CD8-positive, alpha-beta memory T cell (primary cell): ENCODE data around the gene SMURF2. TPM values are rescaled to one million over a fixed set of nuclear protein-coding genes. Genes with fewer than 3 reads are reported as not detected.
A peak's percentile ranks its signal among the peaks of the same experiment; 100 is the strongest.

Source experiments
- CTCF ChIA-PET: fragments of 350-600 bp; sonication (Branson Sonifier 250); formaldehyde crosslinking; loops from one replicate; lab custom pipeline; 2021; ENCODE audit warnings: antibody characterized with exemption; lab: Charles Lee
- POLR2A ChIA-PET: fragments of 350-600 bp; sonication (Branson Sonifier 250); formaldehyde crosslinking; loops from one replicate; lab custom pipeline; 2021; ENCODE audit warnings: antibody characterized with exemption; lab: Charles Lee
- DNase-seq, 5 donors: peaks; one replicate each; pipeline versions ENCODE4 v3.0.0 to v3.0.0-alpha.2; 2020 to 2022; ENCODE audit warnings: mixed read lengths in 1 of 5
- H3K27ac ChIP-seq: one replicate; pipeline ENCODE4 v1.7.0; 2013; ENCODE audit warnings: low read depth, mild to moderate bottlenecking, low read length, moderate library complexity
- H3K27me3 ChIP-seq: 2 replicates; pipeline ENCODE4 v1.7.0; 2013; ENCODE audit warnings: low read length, mild to moderate bottlenecking; ENCODE audit not compliant: insufficient read depth, poor library complexity, severe bottlenecking
- H3K36me3 ChIP-seq: 2 replicates; pipeline ENCODE4 v1.7.0; 2013; ENCODE audit warnings: mild to moderate bottlenecking, low read length, moderate library complexity; ENCODE audit not compliant: insufficient read depth
- H3K4me1 ChIP-seq: 2 replicates; pipeline ENCODE4 v1.7.0; 2013; ENCODE audit warnings: mild to moderate bottlenecking, low read length, moderate library complexity; ENCODE audit not compliant: insufficient read depth
- H3K4me3 ChIP-seq: 2 replicates; pipeline ENCODE4 v1.7.0; 2013; ENCODE audit warnings: mild to moderate bottlenecking, low read length
- H3K9me3 ChIP-seq: 2 replicates; pipeline ENCODE4 v1.7.0; 2013; ENCODE audit warnings: mild to moderate bottlenecking, low read length
- H3K27ac Mint-ChIP-seq, 8 donors: one replicate each; pipeline ENCODE4 v1.8.0; 2020 to 2021; ENCODE audit warnings: mixed read lengths in 8 of 8, mild to moderate bottlenecking in 6 of 8, inconsistent platforms in 3 of 8, moderate library complexity in 3 of 8
- H3K27me3 Mint-ChIP-seq, 2 donors: one replicate each; pipeline ENCODE4 v1.8.0; 2020 to 2021; ENCODE audit warnings: mixed read lengths in 2 of 2, mild to moderate bottlenecking in 1 of 2, moderate library complexity in 1 of 2
- H3K36me3 Mint-ChIP-seq, 3 donors: one replicate each; pipeline ENCODE4 v1.8.0; 2020 to 2021; ENCODE audit warnings: mixed read lengths in 3 of 3, inconsistent platforms in 1 of 3, mild to moderate bottlenecking in 1 of 3
- H3K4me1 Mint-ChIP-seq, 3 donors: one replicate each; pipeline ENCODE4 v1.8.0; 2020 to 2021; ENCODE audit warnings: mixed read lengths in 3 of 3, inconsistent platforms in 1 of 3, mild to moderate bottlenecking in 1 of 3
- H3K4me3 Mint-ChIP-seq, 7 donors: one replicate each; pipeline ENCODE4 v1.8.0; 2020 to 2021; ENCODE audit warnings: mixed read lengths in 7 of 7, mild to moderate bottlenecking in 6 of 7, moderate library complexity in 4 of 7, inconsistent platforms in 2 of 7
- H3K9me3 Mint-ChIP-seq, 5 donors: one replicate each; pipeline ENCODE4 v1.8.0; 2020 to 2022; ENCODE audit warnings: mixed read lengths in 5 of 5, mild to moderate bottlenecking in 3 of 5, moderate library complexity in 2 of 5, inconsistent platforms in 1 of 5
- polyA plus RNA-seq: library from polyadenylated mRNA; unstranded; fragments of 300-500 nt; fragmentation: Illumina TruSeq; gene quantifications from one replicate; pipeline ENCODE4 v1.2.3, GENCODE V29; 2021
- total RNA-seq, 2 experiments: library from RNA; stranded (reverse); gene quantifications; one replicate each; pipeline ENCODE4 v1.2.3, GENCODE V29; 2021

Gene SMURF2
- total and polyA plus RNA-seq, 3 experiments from 2014 or later: 7.8 to 19.0 (median 18.9) TPM

- ChIA-PET POLR2A (no interaction called here), CTCF (no interaction called here)
- Histone ChIP-seq H3K4me3 (no peak overlapping the region), H3K4me1 (peaks cover 25% of the 10 kb centered on the region), H3K9me3 (no peaks in the 10 kb centered on the region), H3K36me3 (no peaks in the 10 kb centered on the region), H3K27me3 (no peaks in the 10 kb centered on the region), H3K27ac (no peak overlapping the region)
- Mint-ChIP-seq H3K27me3 (no peaks in the 10 kb centered on the region), H3K36me3 (peaks cover 3 to 26% (median 4%) of the 10 kb centered on the region in 3 donors), H3K4me1 (peaks cover 40 to 76% (median 68%) of the 10 kb centered on the region in 3 donors), H3K27ac (peak overlapping the region in 6 of 8 donors; percentile 3 to 58 (median 43)), H3K4me3 (peak overlapping the region in 1 of 7 donors; percentile 3), H3K9me3 (no peaks in the 10 kb centered on the region)
- no peak for DNase-seq
Measured at GRCh38 chr17:64635647-64636305, 26.3 kb downstream of the SMURF2 start.

GRCh38 chr17:64634218-64634617 is 27.9 kb downstream of the SMURF2 start:
- H3K4me1 Mint-ChIP-seq: peaks cover 44 to 78% (median 70%) of the 10 kb centered on the region in 3 donors

GRCh38 chr17:64632606-64633005 is 29.5 kb downstream of the SMURF2 start:
- Histone ChIP-seq H3K27me3 (no peaks in the 10 kb centered on the region), H3K4me3 (no peak overlapping the region), H3K36me3 (no peaks in the 10 kb centered on the region), H3K27ac (no peak overlapping the region), H3K9me3 (no peaks in the 10 kb centered on the region), H3K4me1 (peaks cover 48% of the 10 kb centered on the region)
- Mint-ChIP-seq H3K36me3 (peaks cover 0 to 19% (median 1%) of the 10 kb centered on the region in 3 donors), H3K9me3 (no peaks in the 10 kb centered on the region), H3K27ac (peak overlapping the region in 1 of 8 donors; percentile 50), H3K4me1 (peaks cover 56 to 83% (median 78%) of the 10 kb centered on the region in 3 donors), H3K27me3 (no peaks in the 10 kb centered on the region), H3K4me3 (peak overlapping the region in 2 of 7 donors; percentile 12 to 18)
- ChIA-PET CTCF (interaction anchor here (0.8 kb wide), 1 partner anchor 16 kb away, joined by 3 read pairs; no protein-coding TSS in a partner anchor), POLR2A (no interaction called here)
- DNase-seq: no peak

More at GRCh38 chr17:64634218-64634617, 27.9 kb downstream of the SMURF2 start:
- Histone ChIP-seq H3K4me1 (peaks cover 32% of the 10 kb centered on the region), H3K27me3 (no peaks in the 10 kb centered on the region), H3K36me3 (no peaks in the 10 kb centered on the region), H3K4me3 (no peak overlapping the region), H3K27ac (no peak overlapping the region), H3K9me3 (no peaks in the 10 kb centered on the region)
- peak overlapping the region in 1 of 7 donors; percentile 37 for H3K4me3 Mint-ChIP-seq
- H3K27me3 Mint-ChIP-seq: no peaks in the 10 kb centered on the region
- H3K36me3 Mint-ChIP-seq: peaks cover 3 to 25% (median 4%) of the 10 kb centered on the region in 3 donors
- ChIA-PET CTCF (interaction anchor here (1.3 kb wide), 1 partner anchor 15 kb away, joined by 6 read pairs; no protein-coding TSS in a partner anchor), POLR2A (interaction anchor here (0.6 kb wide), 1 partner anchor 31 kb away, joined by 4 read pairs; no protein-coding TSS in a partner anchor)
- H3K27ac Mint-ChIP-seq: peak overlapping the region in 6 of 8 donors; percentile 3 to 69 (median 28)
- H3K9me3 Mint-ChIP-seq: no peaks in the 10 kb centered on the region
- DNase-seq: no peak

DNA sequence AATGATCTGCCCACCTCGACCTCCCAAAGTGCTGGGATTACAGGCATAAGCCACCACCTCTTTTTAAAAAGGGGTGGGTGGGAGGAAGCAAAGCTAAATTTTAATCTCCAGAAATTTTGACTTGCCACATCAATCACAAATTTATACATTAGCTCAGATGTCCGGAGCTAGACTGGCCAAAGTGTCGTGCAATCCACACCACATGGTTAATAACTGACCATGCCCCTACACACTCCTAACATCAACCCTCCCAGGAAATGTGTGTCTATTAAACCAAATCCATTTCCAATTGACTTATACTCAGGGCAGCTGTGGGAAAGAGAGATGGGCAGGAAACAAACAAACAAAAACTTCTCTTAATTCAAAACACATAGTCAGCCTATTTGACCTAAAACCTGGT is 29.9 kb downstream of the SMURF2 start:
- Mint-ChIP-seq H3K9me3 (no peaks in the 10 kb centered on the region), H3K27ac (peak overlapping the region in 2 of 8 donors; percentile 17 to 23), H3K27me3 (no peaks in the 10 kb centered on the region), H3K36me3 (peaks cover 0 to 18% (median 1%) of the 10 kb centered on the region in 3 donors), H3K4me1 (peaks cover 59 to 87% (median 82%) of the 10 kb centered on the region in 3 donors), H3K4me3 (peak overlapping the region in 2 of 7 donors; percentile 12 to 18)
- no peaks in the 10 kb centered on the region for H3K36me3 ChIP-seq
- H3K4me3 ChIP-seq: no peak overlapping the region
- peaks cover 50% of the 10 kb centered on the region for H3K4me1 ChIP-seq
- no peak overlapping the region for H3K27ac ChIP-seq
- no peaks in the 10 kb centered on the region for H3K9me3 ChIP-seq
- ChIA-PET CTCF (interaction anchor here (0.8 kb wide), 1 partner anchor 17 kb away, joined by 3 read pairs; no protein-coding TSS in a partner anchor), POLR2A (no interaction called here)
- no peak for DNase-seq
- no peaks in the 10 kb centered on the region for H3K27me3 ChIP-seq

- peaks cover 0 to 15% (median 1%) of the 10 kb centered on the region in 3 donors for H3K36me3 Mint-ChIP-seq
- H3K9me3 Mint-ChIP-seq: no peaks in the 10 kb centered on the region
- H3K9me3 ChIP-seq: no peaks in the 10 kb centered on the region
- H3K36me3 ChIP-seq: no peaks in the 10 kb centered on the region
- ChIA-PET POLR2A (no interaction called here), CTCF (no interaction called here)
- peaks cover 57% of the 10 kb centered on the region for H3K4me1 ChIP-seq
- no peaks in the 10 kb centered on the region for H3K27me3 Mint-ChIP-seq
- no peak overlapping the region for H3K27ac ChIP-seq
- peak overlapping the region in 1 of 7 donors; percentile 5 for H3K4me3 Mint-ChIP-seq
- H3K27me3 ChIP-seq: no peaks in the 10 kb centered on the region
- peak overlapping the region in 3 of 8 donors; percentile 5 to 28 (median 9) for H3K27ac Mint-ChIP-seq
- DNase-seq: no peak
- H3K4me3 ChIP-seq: no peak overlapping the region
- H3K4me1 Mint-ChIP-seq: peaks cover 62 to 89% (median 84%) of the 10 kb centered on the region in 3 donors
Measured at GRCh38 chr17:64630309-64631223, 31.5 kb downstream of the SMURF2 start.

GRCh38 chr17:64628641-64629040 is 33.5 kb downstream of the SMURF2 start:
- Histone ChIP-seq H3K36me3 (no peaks in the 10 kb centered on the region), H3K27me3 (no peaks in the 10 kb centered on the region), H3K27ac (no peak overlapping the region), H3K4me1 (peaks cover 51% of the 10 kb centered on the region), H3K9me3 (no peaks in the 10 kb centered on the region), H3K4me3 (no peak overlapping the region)
- H3K4me1 Mint-ChIP-seq: peaks cover 59 to 80% (median 75%) of the 10 kb centered on the region in 3 donors
- CTCF ChIA-PET: no interaction called here
- no peak for DNase-seq
- POLR2A ChIA-PET: interaction anchor here (0.6 kb wide), 1 partner anchor 33 kb away, joined by 3 read pairs; the partner anchor contains the start of gene SMURF2
- peak overlapping the region in 7 of 8 donors; percentile 2 to 40 (median 25) for H3K27ac Mint-ChIP-seq
- peaks cover 0 to 13% (median 0%) of the 10 kb centered on the region in 3 donors for H3K36me3 Mint-ChIP-seq
- H3K9me3 Mint-ChIP-seq: no peaks in the 10 kb centered on the region
- peak overlapping the region in 6 of 7 donors; percentile 3 to 47 (median 24) for H3K4me3 Mint-ChIP-seq
- no peaks in the 10 kb centered on the region for H3K27me3 Mint-ChIP-seq

- ChIA-PET POLR2A (no interaction called here), CTCF (no interaction called here)
- no peaks in the 10 kb centered on the region for H3K9me3 ChIP-seq
- Mint-ChIP-seq H3K4me3 (peak overlapping the region in 1 of 7 donors; percentile 7), H3K4me1 (peaks cover 62 to 80% (median 75%) of the 10 kb centered on the region in 3 donors), H3K9me3 (no peaks in the 10 kb centered on the region), H3K27ac (peak overlapping the region in 3 of 8 donors; percentile 4 to 57 (median 42)), H3K36me3 (peaks cover 0 to 18% (median 0%) of the 10 kb centered on the region in 3 donors), H3K27me3 (no peaks in the 10 kb centered on the region)
- no peaks in the 10 kb centered on the region for H3K27me3 ChIP-seq
- no peak overlapping the region for H3K4me3 ChIP-seq
- no peaks in the 10 kb centered on the region for H3K36me3 ChIP-seq
- peaks cover 52% of the 10 kb centered on the region for H3K4me1 ChIP-seq
- H3K27ac ChIP-seq: no peak overlapping the region
- no peak for DNase-seq
Measured at GRCh38 chr17:64627797-64628196, 34.3 kb downstream of the SMURF2 start.
